ENCODE results near the gene DUSP14. TPM values are rescaled to one million over a fixed set of nuclear protein-coding genes. Genes with fewer than 3 reads are reported as not detected.
A peak's percentile ranks its signal among the peaks of the same experiment; 100 is the strongest.

The DUSP14 gene
- total RNA-seq, 1 donor from 2014 or later = 17.3 TPM

DNA sequence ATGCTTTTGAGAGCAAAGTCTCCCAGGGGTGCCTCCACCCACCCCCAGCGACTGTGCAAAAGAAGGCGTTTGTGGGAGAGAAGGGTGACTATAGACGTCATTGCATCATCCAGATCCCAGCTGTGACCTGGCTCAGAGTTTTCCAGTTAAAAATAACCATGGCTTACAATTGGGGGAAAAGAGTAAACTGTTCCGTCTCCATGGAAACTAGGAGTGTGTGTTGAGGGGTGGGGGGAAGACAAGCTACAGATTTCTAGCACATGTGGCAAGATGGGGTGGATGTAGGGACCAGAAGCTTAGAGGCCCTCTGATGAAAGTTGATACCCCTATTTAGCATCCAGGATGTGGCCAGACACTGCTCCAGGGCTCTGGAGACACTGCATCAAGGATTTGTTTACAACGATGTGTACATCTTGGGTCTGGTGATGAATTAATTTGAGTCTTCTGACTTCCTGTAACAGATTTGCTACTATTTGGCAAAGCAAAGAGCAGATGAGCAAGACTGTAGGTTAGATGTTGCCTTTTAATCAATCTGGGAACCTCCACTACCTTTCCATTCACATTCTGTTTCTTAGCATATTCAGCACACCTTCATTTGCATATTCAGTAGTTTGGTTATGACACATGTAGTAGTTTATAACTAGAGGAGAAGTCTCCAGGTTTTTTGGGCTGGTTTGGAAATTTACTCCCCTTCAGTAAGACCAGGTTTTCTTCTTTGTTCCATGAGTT lies 6.2 kb upstream of the DUSP14 start:
- no peak overlapping the region for H3K4me2 ChIP-seq
- no peak overlapping the region for H3K4me3 ChIP-seq
- Mint-ChIP-seq H3K36me3 (peaks cover 8% of the 10 kb centered on the region), H3K4me1 (peaks cover 21% of the 10 kb centered on the region), H3K9me3 (no peaks in the 10 kb centered on the region), H3K27me3 (ENCODE audit: insufficient read depth, low read depth) (peaks cover 4% of the 10 kb centered on the region), H3K27ac (no peak overlapping the region), H3K4me3 (no peak overlapping the region)
- no peaks in the 10 kb centered on the region for H3K79me2 ChIP-seq (ENCODE audit: low read depth)
- H3K4me1 ChIP-seq = peaks cover 12% of the 10 kb centered on the region
- no peak overlapping the region for H2AFZ ChIP-seq (replicated peaks)
- no peaks in the 10 kb centered on the region for H3K9me3 ChIP-seq (ENCODE audit: low read depth)
- H4K20me1 ChIP-seq (ENCODE audit: low read depth) = no peaks in the 10 kb centered on the region
- no peak for DNase-seq (ENCODE audit: low spot score)
- no peak overlapping the region for H3K9ac ChIP-seq
- peaks cover 14% of the 10 kb centered on the region for H3K27me3 ChIP-seq
- H3F3A ChIP-seq (ENCODE audit: low read depth) = peaks cover 27% of the 10 kb centered on the region
- TF ChIP-seq, protein P1, sequence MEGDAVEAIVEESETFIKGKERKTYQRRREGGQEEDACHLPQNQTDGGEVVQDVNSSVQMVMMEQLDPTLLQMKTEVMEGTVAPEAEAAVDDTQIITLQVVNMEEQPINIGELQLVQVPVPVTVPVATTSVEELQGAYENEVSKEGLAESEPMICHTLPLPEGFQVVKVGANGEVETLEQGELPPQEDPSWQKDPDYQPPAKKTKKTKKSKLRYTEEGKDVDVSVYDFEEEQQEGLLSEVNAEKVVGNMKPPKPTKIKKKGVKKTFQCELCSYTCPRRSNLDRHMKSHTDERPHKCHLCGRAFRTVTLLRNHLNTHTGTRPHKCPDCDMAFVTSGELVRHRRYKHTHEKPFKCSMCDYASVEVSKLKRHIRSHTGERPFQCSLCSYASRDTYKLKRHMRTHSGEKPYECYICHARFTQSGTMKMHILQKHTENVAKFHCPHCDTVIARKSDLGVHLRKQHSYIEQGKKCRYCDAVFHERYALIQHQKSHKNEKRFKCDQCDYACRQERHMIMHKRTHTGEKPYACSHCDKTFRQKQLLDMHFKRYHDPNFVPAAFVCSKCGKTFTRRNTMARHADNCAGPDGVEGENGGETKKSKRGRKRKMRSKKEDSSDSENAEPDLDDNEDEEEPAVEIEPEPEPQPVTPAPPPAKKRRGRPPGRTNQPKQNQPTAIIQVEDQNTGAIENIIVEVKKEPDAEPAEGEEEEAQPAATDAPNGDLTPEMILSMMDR (IDR thresholded peaks at IDR 0.05) = no peak
- no peaks in the 10 kb centered on the region for H3K36me3 ChIP-seq
- no peak overlapping the region for H3K27ac ChIP-seq

DNA sequence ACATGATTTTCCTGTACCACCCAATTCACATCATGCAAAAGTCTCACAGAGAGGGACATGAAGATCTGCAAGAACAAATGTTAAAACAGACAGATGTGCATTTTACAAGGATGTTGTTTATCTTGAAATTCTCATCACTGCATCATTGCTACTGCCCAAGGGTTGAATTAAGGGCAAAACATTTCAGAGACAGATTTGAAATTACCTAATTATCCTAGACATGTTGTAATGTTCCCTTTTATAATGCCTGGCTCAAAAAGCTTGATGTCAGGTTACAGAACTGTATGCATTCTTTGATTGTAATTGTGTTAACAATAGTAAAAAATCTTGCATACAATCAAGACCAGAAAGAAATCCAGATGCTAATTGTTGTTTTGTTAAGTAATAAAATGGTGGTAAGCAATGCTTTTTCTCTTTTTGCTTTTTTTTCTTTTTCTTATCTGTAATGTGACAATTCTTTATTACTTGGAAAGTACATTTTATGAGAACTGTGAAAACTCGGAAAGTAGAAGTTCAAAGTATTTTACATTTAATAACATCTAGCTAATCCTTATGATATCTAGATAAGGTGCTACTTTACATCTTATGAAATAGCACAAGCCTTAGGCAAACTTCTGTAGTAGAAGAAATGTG lies 3.6 kb upstream of the DUSP14 start:
- no peak overlapping the region for H3K4me3 Mint-ChIP-seq

GRCh38 chr17:37488009-37488604 lies 1.6 kb upstream of the DUSP14 start:
- Mint-ChIP-seq H3K4me1 (peaks cover 43% of the 10 kb centered on the region), H3K27me3 (ENCODE audit: insufficient read depth, low read depth) (peaks cover 5% of the 10 kb centered on the region), H3K4me3 (peak overlapping the region; percentile 91), H3K9me3 (no peaks in the 10 kb centered on the region), H3K36me3 (no peaks in the 10 kb centered on the region), H3K27ac (no peak overlapping the region)
- Histone ChIP-seq H3K36me3 (no peaks in the 10 kb centered on the region), H3K79me2 (ENCODE audit: low read depth) (peaks cover 29% of the 10 kb centered on the region), H2AFZ (replicated peaks) (no peak overlapping the region), H3K4me1 (peaks cover 33% of the 10 kb centered on the region), H3K9ac (no peak overlapping the region), H4K20me1 (ENCODE audit: low read depth) (peaks cover 13% of the 10 kb centered on the region), H3K27ac (no peak overlapping the region), H3K4me3 (peak overlapping the region; percentile 95), H3K9me3 (ENCODE audit: low read depth) (no peaks in the 10 kb centered on the region), H3K4me2 (peak overlapping the region; percentile 84), H3F3A (ENCODE audit: low read depth) (peaks cover 43% of the 10 kb centered on the region), H3K27me3 (peaks cover 24% of the 10 kb centered on the region)
- no peak for TF ChIP-seq EZH2 (IDR thresholded peaks at IDR 0.05)
- TF ChIP-seq, protein P1 (IDR thresholded peaks at IDR 0.05) = no peak
- TF ChIP-seq EZH2phosphoT487 (IDR thresholded peaks at IDR 0.05) = no peak
- DNase-seq (ENCODE audit: low spot score) = peak; percentile 45

More for the DNA sequence above, 3.6 kb upstream of the DUSP14 start:
- H3K79me2 ChIP-seq (ENCODE audit: low read depth) = peaks cover 9% of the 10 kb centered on the region
- peaks cover 8% of the 10 kb centered on the region for H4K20me1 ChIP-seq (ENCODE audit: low read depth)
- H3K4me1 ChIP-seq = peaks cover 23% of the 10 kb centered on the region
- H3K36me3 Mint-ChIP-seq = no peaks in the 10 kb centered on the region
- peaks cover 32% of the 10 kb centered on the region for H3K4me1 Mint-ChIP-seq
- no peak overlapping the region for H3K9ac ChIP-seq
- no peak overlapping the region for H3K27ac ChIP-seq
- H3K4me3 ChIP-seq = no peak overlapping the region
- H3K9me3 ChIP-seq (ENCODE audit: low read depth) = no peaks in the 10 kb centered on the region
- H3K9me3 Mint-ChIP-seq = no peaks in the 10 kb centered on the region
- DNase-seq (ENCODE audit: low spot score) = no peak
- no peaks in the 10 kb centered on the region for H3K36me3 ChIP-seq
- H3K27ac Mint-ChIP-seq = no peak overlapping the region
- TF ChIP-seq, protein P1 (IDR thresholded peaks at IDR 0.05) = no peak
- no peak for TF ChIP-seq EZH2phosphoT487 (IDR thresholded peaks at IDR 0.05)
- TF ChIP-seq EZH2 (IDR thresholded peaks at IDR 0.05) = no peak
- no peak overlapping the region for H2AFZ ChIP-seq (replicated peaks)
- peaks cover 5% of the 10 kb centered on the region for H3K27me3 Mint-ChIP-seq (ENCODE audit: insufficient read depth, low read depth)
- peaks cover 44% of the 10 kb centered on the region for H3F3A ChIP-seq (ENCODE audit: low read depth)
- H3K27me3 ChIP-seq = peaks cover 24% of the 10 kb centered on the region
- H3K4me2 ChIP-seq = no peak overlapping the region
